ENCODE data around the gene CST7.

- no peak for TF ChIP-seq CTCF (CRISPR knock-in tag; IDR thresholded peaks at IDR 0.05)
- TF ChIP-seq ZNF780A (CRISPR knock-in tag; IDR thresholded peaks at IDR 0.05) = no peak
- no peak for TF ChIP-seq ZNF280B (CRISPR knock-in tag; IDR thresholded peaks at IDR 0.05; ENCODE audit: borderline replicate concordance)
- no peak for TF ChIP-seq ESRRA (CRISPR knock-in tag; IDR thresholded peaks at IDR 0.05; ENCODE audit: low read depth)
- no peak for TF ChIP-seq CREB1 (IDR thresholded peaks at IDR 0.05)
- no peak for TF ChIP-seq CREB1 (CRISPR knock-in tag; IDR thresholded peaks at IDR 0.05)
These were observed 15.4 kb downstream of the CST7 start for GRCh38 chr20:24964506-24964840.

All from HepG2 (cell line).